Stimulated activated CD8-positive, alpha-beta memory T cell treated with anti-CD3 and anti-CD28 coated beads, Interleukin-12 subunit alpha, Interleukin-12 subunit beta, amount 100 ng/mL, for 1 hour (primary cell): ENCODE results near the gene ENKUR.
"Not testable (repeated sequence)": the region's sequence is repeated elsewhere in the genome, so short reads cannot be mapped to it uniquely, and the experiment has no call there.

ENCODE experiments used
- DNase-seq: peaks from one replicate; pipeline ENCODE4 v3.0.0-alpha.2; 2020; ENCODE audit warnings: low read depth

The ENKUR gene

DNA sequence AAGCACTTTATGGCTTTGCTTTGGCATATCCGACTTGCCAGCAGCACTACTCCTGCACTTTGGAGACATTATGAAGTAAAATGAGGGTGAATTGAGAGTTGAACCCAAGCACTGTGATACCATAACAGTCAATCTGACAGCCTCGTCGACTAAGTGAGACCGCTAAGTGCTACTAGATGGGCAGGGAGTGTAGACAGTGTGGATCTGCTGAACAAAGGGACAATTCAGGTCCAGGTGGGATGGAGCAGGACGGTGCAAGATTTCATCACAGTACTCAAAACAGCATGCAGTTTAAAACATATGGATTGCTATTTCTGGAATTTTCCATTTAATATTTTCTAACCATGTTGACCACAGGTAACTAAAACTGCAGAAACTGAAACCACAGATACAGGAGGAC lies 42.8 kb downstream of the ENKUR start:
- no peak for DNase-seq

DNA sequence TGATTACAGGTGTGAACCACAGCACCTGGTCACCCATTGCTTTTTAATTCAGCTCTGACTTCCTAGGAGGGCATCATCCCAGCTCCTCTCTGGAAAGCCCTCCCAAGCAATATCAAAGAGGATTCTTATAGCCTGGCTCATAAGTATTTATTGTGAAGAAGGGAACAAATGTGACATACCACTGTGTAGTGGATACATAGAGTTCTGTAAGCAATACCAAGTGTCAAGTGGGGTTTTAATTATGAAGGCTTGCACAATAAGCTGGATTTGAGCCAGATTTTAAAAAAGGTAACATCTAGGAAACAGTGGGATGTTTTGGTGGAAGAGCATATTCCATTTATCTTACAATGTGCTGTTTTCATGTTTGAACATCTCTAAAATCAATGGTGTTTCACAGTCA lies 44.6 kb downstream of the ENKUR start:
- DNase-seq, result no peak

DNA sequence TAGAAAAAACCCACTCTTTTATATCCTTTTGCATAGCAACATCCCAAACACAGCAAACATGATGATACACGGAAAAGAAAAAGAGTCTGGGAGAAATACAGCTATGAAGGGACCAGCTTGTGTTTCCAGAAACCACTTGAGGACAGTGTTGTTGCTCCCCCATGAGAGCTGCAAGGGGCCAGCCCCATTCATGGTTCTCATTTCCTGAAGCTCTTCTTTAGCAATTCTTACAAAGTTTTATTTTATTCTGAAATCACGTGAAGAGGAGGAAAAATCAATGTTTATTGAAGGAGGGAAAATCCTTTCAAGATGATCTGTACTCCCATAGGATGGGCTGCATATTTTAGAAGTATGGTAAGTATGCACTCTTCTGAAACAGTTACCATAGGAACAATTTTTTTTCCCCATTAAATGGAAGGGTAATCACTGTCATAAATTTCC lies 46.1 kb downstream of the ENKUR start:
- no peak for DNase-seq

DNA sequence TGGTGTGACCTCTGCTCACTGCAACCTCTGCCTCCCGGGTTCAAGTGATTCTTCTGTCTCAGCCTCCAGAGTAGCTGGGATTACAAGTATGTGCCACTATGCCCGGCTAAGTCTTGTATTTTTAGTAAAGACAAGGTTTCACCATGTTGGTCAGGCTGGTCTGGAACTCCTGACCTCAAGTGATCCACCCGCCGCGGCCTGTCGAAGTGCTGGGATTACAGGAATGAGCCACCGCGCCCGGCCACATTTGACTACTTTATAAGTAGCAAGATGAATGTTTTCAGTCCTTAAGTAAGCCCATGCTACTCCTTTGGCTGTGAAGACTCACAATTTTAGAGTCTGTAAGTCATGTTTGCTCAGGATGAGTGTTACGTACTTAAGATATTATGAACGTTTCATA lies 47.0 kb downstream of the ENKUR start:
- DNase-seq, result not testable (repeated sequence)

DNA sequence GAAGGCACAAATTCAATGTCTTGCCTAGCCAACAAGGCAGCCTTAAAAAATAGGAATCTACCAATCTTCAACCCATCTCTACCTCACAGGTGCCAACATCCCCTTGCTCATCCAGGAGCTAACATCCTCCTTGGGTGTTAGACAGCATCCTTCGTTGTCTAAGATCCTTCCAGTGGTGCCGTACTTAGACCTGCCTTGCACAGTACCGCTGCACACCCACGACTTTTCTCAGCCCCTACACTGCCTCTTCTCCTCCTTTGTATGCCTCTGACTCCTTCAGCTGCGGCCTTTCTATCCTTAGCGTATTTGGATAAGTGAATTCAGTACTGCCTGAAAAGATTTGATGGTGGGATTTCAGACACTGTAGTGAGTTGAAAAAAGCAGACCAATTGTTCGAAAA lies 47.6 kb downstream of the ENKUR start:
- no peak for DNase-seq

DNA sequence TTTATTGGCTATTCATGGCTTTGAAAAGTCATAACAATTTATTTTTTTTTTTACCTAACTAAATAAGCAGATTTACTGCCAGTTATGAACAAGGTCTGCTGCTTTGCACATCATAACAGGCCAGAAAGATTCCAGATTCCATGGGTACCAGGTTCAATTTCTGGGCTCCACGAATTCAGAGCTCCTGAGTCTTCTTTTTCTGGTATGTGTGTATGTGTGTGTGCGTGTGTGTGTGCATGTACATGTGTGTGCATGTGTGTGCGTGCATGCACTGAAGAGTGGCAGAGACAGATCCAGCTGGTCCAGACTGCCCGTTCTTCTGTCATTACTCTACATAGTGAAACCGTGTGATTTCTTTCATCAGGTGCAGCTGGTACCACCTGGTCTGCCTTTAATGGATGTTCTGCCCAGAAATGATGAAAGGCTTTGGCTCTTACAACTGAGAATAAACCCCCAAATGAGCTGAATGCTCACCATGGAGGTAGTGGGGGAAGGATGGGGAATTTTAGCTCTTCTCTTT lies 48.9 kb downstream of the ENKUR start:
- DNase-seq, result no peak

DNA sequence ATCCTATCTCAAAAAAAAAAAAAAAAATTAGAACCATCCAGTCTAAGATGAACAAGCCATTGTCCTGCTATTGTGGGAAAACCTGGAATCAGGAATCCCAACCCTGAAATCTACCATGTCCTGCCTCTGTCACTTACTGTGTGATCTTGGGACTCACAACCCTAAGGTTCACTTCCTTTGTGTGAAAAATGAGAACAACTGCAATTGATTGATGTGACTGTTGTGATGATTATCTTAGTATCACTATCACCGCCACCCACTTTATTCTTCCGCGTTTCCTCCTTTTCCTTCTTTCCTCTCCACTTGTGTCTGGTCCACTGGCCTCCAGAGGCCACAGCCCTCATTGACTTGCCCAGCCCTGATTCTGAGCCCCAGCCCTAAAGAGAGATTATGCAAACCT lies 50.9 kb downstream of the ENKUR start:
- no peak for DNase-seq

DNA sequence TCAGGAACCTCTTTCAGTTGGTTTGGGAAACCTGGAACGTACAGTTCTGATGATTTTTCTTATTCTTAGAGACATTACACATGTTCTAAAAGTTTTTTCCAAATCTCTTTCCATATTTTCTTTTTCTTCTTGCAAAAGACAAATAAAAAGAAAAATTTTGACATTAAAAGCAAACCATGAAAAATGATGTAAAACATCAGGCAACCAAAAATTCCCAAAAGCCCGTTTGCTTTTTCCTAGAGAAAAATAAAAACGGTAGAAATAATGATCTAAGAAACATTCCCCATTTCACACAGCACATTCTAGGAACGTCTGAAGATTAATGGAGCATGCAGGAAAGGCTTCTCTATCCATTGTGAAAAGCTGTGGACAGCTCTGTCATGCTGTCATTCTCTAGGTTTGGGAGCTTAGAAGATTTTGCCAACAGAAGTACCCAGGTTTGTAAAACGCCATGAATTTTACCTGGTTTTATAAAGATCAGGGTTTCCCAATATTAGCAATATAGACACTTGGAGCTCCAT lies 52.4 kb downstream of the ENKUR start:
- DNase-seq, result no peak

DNA sequence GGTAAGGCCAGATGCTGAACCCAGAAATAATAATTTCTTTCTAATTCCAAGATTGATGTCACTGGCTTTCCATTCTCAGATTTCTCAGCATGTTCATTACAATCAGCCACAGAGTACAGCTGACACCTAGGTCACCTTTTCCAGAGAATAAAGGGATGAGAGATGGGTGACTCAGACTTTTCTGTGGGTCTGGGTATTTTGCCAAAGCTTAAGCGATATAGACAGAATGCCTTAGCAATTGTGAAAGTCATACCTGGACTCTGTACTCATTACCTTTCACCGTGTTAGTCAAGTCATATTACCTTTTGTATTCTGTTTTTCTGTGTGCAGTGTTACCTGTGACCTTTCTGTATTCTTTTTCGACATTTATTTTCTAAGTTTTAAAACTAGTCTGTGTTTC lies 53.0 kb downstream of the ENKUR start:
- no peak for DNase-seq

DNA sequence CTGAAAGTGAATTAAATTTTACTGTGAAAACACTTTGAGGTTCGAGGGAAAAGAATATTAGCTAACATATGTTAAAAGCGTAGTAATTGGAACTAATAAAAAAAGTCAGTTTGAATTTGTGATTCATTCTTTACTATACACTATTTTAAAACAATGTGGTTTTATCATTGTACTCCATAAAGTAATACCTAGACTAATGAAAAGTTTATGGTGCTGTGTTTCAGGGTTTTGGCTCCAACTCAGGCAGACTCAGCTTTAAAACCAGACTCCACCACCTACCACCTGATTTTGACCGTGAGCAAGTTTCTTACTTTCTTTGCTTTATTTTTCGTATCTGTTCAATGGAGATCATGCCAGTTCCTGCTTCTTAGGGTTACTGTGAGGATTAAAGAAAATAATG lies 54.4 kb downstream of the ENKUR start:
- no peak for DNase-seq

DNA sequence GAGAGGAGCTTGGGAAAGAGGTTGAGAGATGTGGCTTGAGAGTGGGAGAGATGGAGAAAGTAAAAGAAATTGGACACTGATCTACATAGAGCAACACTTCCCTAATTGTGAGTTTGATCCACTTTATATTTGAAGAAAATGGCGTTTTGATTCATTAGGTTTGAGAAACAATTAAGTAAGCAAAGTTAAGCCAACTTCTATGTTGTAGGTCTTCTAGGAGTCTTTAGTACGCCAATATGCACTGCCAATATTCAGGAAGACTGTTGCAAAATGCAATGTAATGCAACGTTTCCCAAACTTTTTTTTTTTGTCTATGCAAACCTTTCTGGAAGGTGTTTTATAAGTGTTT lies 56.6 kb downstream of the ENKUR start:
- no peak for DNase-seq

DNA sequence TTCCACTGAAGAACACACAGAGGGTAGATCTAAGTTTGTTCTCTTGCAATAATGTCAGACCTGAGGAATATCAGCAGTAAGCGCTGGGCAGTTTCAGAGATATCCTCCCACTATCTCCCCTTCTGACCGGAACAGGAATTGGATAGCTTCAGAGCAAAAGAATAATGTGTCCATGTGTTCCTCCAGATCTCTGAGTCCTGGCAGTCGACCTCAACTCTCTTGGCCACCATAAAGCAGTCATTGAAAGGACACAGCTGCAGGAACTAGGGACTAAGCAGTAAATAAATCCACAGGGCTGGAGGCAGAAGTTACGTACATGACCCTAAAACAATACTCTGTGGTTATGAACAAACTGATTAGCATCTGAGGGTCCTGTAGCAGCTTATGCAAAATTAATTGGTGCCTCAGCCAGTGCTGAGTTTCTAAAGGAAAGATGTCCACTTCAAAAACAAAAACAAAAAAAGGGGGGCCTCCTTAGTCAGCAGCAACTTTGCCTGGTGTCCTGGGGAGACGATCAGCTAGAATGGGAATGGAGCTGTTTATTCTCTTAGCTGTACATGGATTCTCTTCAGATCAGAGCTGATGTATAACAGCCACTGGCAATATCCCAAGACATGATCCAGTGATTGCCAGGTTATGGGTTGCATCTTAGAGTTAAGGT lies 57.1 kb downstream of the ENKUR start:
- no peak for DNase-seq

DNA sequence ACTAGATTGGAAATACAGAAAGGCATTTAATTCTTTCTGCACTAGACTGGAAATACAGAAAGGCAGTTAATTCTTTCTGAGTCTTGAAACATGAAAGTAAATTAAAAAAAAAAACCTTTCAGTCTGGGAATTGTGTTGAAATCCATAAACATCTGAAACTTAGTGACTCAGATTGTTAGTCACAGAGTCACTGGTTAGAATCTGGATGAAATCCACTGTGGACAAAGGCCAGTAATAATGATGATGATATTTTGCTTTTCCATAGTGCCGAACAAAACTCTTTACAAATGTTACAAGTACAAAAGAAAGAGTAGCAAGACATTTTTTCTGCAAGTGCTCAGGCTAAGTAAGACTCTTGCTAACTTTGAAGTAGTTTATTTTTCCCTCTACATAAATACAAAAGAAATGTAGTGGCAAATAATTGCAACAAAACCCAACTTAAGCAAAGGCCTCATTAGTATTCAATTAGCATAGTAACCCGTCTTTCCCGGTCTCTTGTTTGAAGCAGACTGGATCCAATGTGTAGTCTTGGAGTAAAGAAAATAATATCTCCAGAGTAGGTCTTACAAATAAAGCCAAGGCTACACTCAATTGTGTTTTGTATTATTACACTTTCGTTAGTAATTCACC lies 57.8 kb downstream of the ENKUR start:
- no peak for DNase-seq

DNA sequence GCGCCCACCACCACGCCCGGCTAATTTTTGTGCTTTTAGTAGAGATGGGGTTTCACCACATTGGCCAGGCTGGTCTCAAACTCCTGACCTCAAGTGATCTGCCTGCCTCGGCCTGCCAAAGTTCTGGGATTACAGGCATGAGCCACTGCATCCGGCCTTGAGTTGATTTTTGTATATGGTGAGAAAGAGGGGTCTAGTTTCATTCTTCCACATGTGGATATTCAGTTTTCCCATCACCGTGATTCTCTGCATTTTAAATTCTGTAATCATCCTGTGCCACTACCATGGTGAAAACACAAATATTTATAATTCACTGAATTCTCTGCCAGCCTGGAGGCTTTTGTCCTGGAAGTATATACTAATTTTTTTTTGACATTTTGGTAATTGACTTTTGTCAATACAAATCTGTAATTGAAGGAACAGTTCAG lies 58.3 kb downstream of the ENKUR start:
- DNase-seq, result not testable (repeated sequence)

DNA sequence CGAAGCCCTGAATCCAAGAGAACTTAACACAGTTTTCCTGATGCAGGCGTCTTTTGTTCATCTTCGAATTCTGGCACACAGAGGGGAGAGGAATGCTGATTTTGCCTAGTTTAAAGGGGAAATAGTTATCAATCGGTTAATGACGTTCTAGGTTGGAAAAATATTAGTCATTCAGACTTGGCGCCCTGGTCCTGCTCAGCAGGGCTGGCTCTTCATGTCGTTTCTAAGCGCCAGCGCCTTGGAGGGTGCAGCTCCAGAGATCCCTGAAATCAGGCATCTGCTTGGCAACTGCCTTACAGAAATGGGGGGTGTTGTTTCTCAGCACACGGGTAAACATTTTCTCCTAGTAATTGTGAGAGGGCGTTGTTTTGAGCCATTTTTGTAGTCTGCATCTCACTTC lies 62.3 kb downstream of the ENKUR start:
- no peak for DNase-seq

DNA sequence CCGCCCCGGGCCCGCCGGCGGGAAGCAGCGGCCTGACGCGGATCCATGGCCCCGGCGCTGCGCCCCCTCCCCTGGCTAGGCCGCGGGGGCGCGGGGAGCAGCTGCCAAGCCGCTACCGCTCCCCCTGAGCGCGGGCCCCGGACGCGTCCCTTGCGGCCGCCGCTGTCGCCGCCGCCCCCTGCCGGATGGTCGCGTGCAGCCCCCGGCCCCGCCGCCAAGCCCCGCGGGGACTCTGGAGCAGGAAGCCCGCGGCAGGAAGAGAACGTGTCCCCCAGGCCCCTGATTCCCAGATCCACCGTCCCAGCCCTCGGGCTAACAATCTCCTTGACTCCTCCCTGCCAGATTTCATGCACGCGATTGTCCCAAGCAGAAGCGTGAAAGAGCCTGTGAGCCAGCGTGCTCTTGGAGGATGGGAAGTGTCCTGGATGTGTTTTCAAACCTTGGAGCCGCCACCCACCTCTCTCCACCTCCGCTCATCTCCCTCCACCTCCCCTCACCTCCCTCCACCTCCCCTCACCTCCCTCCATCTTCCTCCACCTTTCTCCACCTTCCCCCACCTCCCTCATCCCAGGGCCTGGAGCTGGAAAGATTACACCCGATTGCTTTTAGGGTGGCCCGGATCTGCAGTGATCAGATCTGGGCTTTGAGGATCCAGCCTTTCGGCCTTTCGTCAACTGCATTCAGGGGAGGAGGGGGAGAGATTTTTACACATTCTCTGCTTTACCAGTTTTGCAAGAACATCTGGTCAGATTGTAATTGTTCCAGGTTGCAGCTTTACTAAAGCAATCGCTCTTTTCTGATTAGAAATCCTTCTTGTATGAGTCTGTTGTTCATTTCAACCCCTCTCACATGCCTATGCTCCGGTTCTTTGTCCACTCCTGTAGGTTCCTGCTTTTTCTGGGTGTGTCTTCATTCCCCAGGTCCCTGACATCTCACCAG lies 63.0 kb downstream of the ENKUR start:
- peak; percentile 25 for DNase-seq

DNA sequence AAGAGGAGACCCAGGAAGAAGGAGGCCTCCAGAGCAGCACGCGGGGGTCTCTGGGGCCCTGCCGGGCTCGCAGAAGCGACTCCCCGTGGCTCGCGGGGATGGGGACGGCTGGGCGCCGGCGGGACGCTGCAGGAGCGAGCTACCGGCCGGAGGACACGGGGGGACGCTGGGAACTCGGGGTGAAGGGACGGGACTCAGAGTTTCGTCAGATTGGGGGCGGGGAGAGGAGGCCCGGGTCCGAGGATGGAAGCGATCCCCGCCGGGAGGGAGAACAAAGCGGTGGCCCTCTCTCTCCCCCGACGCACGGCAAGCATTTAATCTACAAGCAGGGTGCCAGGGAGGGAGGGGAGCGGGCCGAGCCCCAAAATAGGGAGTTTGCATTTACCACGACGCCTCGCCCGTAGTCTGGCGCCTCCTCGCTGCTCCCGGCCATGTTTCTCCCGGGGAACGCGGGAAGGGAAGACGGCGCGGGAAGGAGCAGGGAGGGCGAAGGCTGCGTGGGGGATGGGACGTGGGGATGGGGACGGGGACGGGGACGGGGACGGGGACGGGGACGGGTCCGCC lies 63.7 kb downstream of the ENKUR start, which contains the start of gene PRTFDC1:
Gene PRTFDC1, minus strand, starts transcription at position 464 of the 564 bp plus-strand sequence. Its CDS starts 31 bp downstream, at position 433.
- DNase-seq, result peak; percentile 7

DNA sequence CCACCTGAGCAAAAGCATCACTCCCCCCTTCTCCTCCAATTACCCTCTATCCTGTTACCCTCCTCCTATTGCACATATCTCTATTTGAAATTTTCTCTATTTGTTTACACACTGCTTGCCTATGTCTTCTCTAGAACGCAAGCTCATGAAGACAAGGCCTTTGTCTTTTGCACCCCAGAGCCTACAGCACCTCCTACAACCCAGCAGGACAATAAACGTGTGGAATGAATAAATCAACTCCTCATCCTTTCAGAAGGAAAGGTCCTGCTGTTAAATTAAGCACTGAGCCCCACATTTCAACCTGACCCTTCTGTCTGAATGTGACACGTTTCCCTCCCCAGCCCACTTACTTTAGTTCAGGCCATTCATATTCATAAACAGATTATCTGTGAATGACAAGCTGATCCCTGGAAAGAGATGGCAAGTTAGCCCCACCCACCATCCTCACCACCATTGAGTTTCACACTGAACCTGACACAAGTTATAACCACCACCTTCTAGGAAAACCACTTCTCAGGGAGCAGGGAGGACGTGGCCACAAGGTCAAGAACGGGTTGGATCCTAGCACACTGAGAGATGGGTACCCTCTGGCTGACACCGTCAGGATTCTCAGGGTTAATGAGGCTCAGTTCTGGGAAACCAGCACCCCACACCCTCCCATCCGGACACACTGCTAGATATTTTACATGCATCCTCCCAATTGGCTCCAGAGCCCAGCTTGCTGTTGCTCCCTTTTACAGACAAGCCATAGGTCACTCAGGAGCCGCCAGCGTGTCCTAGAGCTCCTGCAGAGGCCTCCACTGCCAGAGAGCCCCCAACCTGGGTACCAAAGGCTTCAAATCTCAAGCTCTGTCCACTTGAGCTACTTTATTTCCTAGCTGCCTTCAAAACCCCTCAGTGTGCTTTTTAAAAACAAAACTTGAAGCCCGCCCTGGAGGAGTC lies 64.5 kb downstream of the ENKUR start:
- no peak for DNase-seq

DNA sequence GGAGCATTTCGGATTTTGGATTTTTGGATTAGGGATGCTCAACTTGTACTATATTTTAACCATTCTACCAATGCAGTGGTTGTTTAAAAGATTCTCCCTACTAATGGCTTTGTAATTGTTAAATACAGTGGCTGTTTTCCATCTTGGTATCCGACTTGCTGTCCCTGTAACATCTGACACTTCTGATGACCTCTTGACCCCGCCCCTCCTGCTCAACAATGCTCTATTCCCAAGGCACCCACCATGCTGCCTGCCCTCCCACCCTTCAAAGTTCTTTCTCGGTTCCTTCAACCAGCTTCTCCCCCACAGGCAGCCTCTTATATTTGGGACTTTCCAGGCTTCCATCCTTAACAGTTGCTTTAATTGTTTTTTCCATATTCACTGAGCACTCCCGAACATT lies 65.5 kb downstream of the ENKUR start:
- no peak for DNase-seq

DNA sequence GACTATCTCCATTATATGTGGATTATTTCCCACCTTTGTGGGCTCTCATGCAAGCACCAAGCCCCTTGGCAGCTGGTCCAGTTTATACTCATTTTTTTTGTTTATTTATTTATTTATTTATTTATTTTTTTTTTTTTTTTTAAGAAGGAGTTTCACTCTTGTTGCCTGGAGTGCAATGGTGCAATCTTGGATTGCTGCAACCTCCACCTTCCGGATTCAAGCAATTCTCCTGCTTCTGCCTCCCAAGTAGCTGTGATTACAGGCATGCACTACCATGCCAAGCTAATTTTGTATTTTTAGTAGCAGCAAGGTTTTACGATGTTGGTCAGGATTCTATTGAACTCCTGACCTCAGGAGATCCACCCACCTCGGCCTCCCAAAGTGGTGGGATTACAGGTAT lies 66.3 kb downstream of the ENKUR start:
- DNase-seq, result no peak
